ENCODE results near the gene COL4A4. TPM values are rescaled to one million over a fixed set of nuclear protein-coding genes. Genes with fewer than 3 reads are reported as not detected.

The COL4A4 gene
- total RNA-seq, 6 donors from 2014 or later: 22.0 to 31.2 (median 26.1) TPM

DNA sequence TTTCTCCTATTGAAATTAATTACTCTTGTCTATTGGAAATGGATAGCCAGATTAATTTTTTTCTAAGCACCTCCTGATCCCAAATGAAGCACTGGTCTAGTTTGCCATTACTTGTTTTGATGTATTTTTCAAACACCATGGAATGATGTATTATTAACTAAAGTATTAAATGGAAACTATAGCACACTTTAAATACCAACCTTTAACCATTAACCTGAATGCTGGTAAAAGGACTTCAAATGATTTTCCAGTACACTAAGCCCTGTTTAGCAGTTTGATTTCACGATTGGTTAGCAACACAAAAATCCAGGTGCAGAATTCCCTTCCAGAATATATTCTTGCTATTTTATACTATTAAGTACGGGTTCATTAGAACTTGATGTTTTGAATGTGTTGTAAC, 37.8 kb upstream of the COL4A4 start:
- Histone ChIP-seq H3K4me3 (no peak overlapping the region), H3K9me3 (no peaks in the 10 kb centered on the region), H3K36me3 (no peaks in the 10 kb centered on the region), H3K27ac (no peak overlapping the region), H3K4me1 (no peaks in the 10 kb centered on the region), H3K27me3 (no peaks in the 10 kb centered on the region)
- 80% methylated on average over 2 of the region's 2 CpGs for WGBS, 2 donors
- ATAC-seq (ENCODE audit: low FRiP score in 2 of 2): no peak
- TF ChIP-seq EP300 (IDR thresholded peaks at IDR 0.05): no peak
- TF ChIP-seq, protein P1, sequence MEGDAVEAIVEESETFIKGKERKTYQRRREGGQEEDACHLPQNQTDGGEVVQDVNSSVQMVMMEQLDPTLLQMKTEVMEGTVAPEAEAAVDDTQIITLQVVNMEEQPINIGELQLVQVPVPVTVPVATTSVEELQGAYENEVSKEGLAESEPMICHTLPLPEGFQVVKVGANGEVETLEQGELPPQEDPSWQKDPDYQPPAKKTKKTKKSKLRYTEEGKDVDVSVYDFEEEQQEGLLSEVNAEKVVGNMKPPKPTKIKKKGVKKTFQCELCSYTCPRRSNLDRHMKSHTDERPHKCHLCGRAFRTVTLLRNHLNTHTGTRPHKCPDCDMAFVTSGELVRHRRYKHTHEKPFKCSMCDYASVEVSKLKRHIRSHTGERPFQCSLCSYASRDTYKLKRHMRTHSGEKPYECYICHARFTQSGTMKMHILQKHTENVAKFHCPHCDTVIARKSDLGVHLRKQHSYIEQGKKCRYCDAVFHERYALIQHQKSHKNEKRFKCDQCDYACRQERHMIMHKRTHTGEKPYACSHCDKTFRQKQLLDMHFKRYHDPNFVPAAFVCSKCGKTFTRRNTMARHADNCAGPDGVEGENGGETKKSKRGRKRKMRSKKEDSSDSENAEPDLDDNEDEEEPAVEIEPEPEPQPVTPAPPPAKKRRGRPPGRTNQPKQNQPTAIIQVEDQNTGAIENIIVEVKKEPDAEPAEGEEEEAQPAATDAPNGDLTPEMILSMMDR (IDR thresholded peaks at IDR 0.05): no peak
- no peak for DNase-seq

DNA sequence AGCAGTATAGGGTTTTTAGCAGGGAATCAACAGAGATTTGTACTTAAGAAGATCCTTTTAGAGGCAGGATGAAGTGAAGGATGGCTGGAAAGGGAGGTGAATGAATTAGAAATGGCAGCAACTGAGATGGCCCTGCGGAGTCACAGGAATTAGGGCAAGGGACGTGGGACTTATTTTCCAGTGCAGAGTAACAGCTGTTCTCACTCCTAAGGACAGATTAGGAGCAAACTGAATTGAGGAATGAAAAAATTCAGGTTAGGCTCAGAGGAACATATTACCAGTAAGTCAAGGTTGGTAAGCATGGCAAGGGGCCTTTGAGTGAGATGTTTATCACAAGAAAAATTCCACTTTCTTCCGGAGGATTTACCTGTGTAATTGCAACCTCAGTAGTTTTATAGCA, 34.9 kb upstream of the COL4A4 start:
- DNase-seq (no peak), ATAC-seq (ENCODE audit: low FRiP score in 2 of 2) (no peak)
- TF ChIP-seq EP300 (IDR thresholded peaks at IDR 0.05): no peak
- TF ChIP-seq, protein P1 (IDR thresholded peaks at IDR 0.05): no peak
- TF ChIP-seq POLR2AphosphoS5 (IDR thresholded peaks at IDR 0.05): no peak
- TF ChIP-seq POLR2A (IDR thresholded peaks at IDR 0.05): no peak
- Histone ChIP-seq H3K36me3 (no peaks in the 10 kb centered on the region), H3K27me3 (no peaks in the 10 kb centered on the region), H3K27ac (no peak overlapping the region), H3K9me3 (no peaks in the 10 kb centered on the region), H3K4me3 (no peak overlapping the region), H3K4me1 (no peaks in the 10 kb centered on the region)
- WGBS, 2 donors: 75 to 79% methylated on average over 3 of the region's 3 CpGs

DNA sequence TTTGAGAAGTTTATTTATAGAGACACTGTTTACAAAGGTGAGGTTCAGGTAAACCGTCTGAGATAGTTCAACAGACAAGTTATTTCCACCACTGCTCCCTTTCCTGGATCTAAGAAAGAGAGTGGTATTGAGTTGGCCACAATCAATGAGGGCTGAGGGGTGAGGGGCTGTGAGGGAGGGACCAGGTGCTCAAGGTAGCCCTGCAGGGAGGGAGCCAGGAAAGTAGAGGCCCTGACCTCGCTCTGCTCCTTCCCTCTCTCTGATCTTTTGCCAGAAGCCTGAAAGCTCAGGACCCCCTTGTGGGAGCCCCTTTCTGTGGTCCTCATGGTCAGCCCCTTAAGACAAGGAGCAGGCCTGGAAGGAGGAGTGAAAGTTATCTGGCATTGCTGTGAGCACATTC, 30.2 kb upstream of the COL4A4 start:
- TF ChIP-seq POLR2A (IDR thresholded peaks at IDR 0.05): no peak
- TF ChIP-seq, protein P1 (IDR thresholded peaks at IDR 0.05): no peak
- TF ChIP-seq POLR2AphosphoS5 (IDR thresholded peaks at IDR 0.05): no peak
- no peak for TF ChIP-seq EP300 (IDR thresholded peaks at IDR 0.05)
- Histone ChIP-seq H3K9me3 (no peaks in the 10 kb centered on the region), H3K27me3 (no peaks in the 10 kb centered on the region), H3K36me3 (no peaks in the 10 kb centered on the region), H3K4me1 (no peaks in the 10 kb centered on the region), H3K4me3 (no peak overlapping the region), H3K27ac (no peak overlapping the region)
- ATAC-seq (ENCODE audit: low FRiP score in 2 of 2) (no peak), DNase-seq (no peak)
- WGBS, 2 donors: 67 to 68% methylated on average over 2 of the region's 2 CpGs

DNA sequence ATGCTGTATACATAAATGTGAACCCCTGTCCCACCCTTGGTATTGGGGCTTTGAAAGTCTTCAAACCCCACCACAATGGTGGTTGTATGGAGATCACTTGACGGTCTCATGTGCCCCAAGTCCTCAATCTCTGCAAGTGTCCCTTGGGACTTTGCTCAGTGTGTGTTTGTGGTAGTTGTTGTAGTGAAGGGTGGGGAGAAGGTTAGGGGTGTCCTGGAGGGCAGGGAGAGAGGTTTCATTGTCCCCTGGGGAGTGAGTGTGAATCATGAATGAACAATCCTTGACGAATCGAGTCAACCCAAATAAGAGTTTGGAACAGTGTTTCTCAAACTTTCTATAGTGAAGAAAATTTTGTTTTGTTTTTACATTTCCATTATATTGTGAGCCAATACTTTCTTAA, 28.5 kb upstream of the COL4A4 start:
- no peak overlapping the region for H3K27ac ChIP-seq
- H3K9me3 ChIP-seq: no peaks in the 10 kb centered on the region
- DNase-seq (no peak), ATAC-seq (ENCODE audit: low FRiP score in 2 of 2) (no peak)
- H3K36me3 ChIP-seq: no peaks in the 10 kb centered on the region
- H3K4me1 ChIP-seq: peaks cover 0 to 3% (median 0%) of the 10 kb centered on the region in 4 donors
- H3K27me3 ChIP-seq: no peaks in the 10 kb centered on the region
- 94 to 96% methylated on average over 3 of the region's 3 CpGs for WGBS, 2 donors
- TF ChIP-seq, protein P1 (IDR thresholded peaks at IDR 0.05): no peak
- TF ChIP-seq POLR2A (IDR thresholded peaks at IDR 0.05) (no peak), POLR2AphosphoS5 (IDR thresholded peaks at IDR 0.05) (no peak), EP300 (IDR thresholded peaks at IDR 0.05) (no peak)
- no peak overlapping the region for H3K4me3 ChIP-seq

DNA sequence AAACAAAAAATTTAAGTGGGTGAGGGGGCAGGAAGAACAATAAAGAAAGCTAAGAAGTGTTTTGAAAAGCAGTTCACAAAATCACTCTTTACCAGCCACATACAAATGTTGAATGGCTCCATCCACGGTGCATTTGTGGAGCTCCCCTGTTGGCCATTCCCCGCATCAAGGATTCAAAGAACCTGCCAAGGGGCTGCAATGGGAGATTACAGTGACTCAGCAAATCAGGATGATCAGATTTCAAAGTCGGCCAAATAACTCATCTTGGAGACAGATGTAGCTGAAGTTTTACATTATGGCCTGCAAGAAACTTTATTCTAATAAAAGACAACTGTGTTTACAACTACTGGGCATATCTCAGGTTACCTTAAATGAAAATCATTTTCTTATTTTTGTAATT, 27.4 kb upstream of the COL4A4 start:
- DNase-seq: no peak
- H3K4me1 ChIP-seq: peaks cover 0 to 3% (median 0%) of the 10 kb centered on the region in 4 donors
- no peaks in the 10 kb centered on the region for H3K27me3 ChIP-seq
- ATAC-seq (ENCODE audit: low FRiP score in 2 of 2): no peak
- no peak overlapping the region for H3K4me3 ChIP-seq
- H3K36me3 ChIP-seq: no peaks in the 10 kb centered on the region
- H3K27ac ChIP-seq: no peak overlapping the region
- no peaks in the 10 kb centered on the region for H3K9me3 ChIP-seq
- WGBS, 2 donors: 57 to 62% methylated on average over 3 of the region's 3 CpGs
- TF ChIP-seq POLR2AphosphoS5 (IDR thresholded peaks at IDR 0.05): no peak
- no peak for TF ChIP-seq EP300 (IDR thresholded peaks at IDR 0.05)
- TF ChIP-seq POLR2A (IDR thresholded peaks at IDR 0.05): no peak
- TF ChIP-seq, protein P1 (IDR thresholded peaks at IDR 0.05): no peak

Measured in upper lobe of left lung (tissue), 6 donors.